ENCODE measurements around the gene DMWD.

Gene DMWD

GRCh38 chr19:45784096-45784495 lies 8.5 kb downstream of the DMWD start:
- no peak for DNase-seq (ENCODE audit: low read depth in 1 of 2, low spot score in 1 of 2)
- peaks cover 83% of the 10 kb centered on the region for H3K27me3 ChIP-seq (ENCODE audit: insufficient read depth, poor library complexity, severe bottlenecking)
- no peak overlapping the region for H3K4me3 ChIP-seq (replicated peaks; ENCODE audit: insufficient read depth, low read length)
- TF ChIP-seq CTCF (IDR thresholded peaks at IDR 0.05; ENCODE audit: insufficient read depth, low read length) = no peak
- TF ChIP-seq GABPA (IDR thresholded peaks at IDR 0.05; ENCODE audit: low read depth) = no peak
- TF ChIP-seq SPI1 (IDR thresholded peaks at IDR 0.05; ENCODE audit: borderline replicate concordance, low read depth) = no peak
- TF ChIP-seq REST (IDR thresholded peaks at IDR 0.05; ENCODE audit: insufficient replicate concordance, low read depth) = no peak
- no peak for TF ChIP-seq POLR2AphosphoS5 (IDR thresholded peaks at IDR 0.05; ENCODE audit: low read depth)
- H3K27ac ChIP-seq (replicated peaks) = no peak overlapping the region

GRCh38 chr19:45782820-45783785 lies 9.5 kb downstream of the DMWD start:
- Histone ChIP-seq H3K27me3 (ENCODE audit: insufficient read depth, poor library complexity, severe bottlenecking) (peaks cover 78% of the 10 kb centered on the region), H3K27ac (replicated peaks) (no peak overlapping the region), H3K4me3 (replicated peaks; ENCODE audit: insufficient read depth, low read length) (no peak overlapping the region)
- TF ChIP-seq SPI1 (IDR thresholded peaks at IDR 0.05; ENCODE audit: borderline replicate concordance, low read depth) = no peak
- TF ChIP-seq REST (IDR thresholded peaks at IDR 0.05; ENCODE audit: insufficient replicate concordance, low read depth) = no peak
- TF ChIP-seq CTCF (IDR thresholded peaks at IDR 0.05; ENCODE audit: insufficient read depth, low read length) = no peak
- no peak for TF ChIP-seq GABPA (IDR thresholded peaks at IDR 0.05; ENCODE audit: low read depth)
- TF ChIP-seq POLR2AphosphoS5 (IDR thresholded peaks at IDR 0.05; ENCODE audit: low read depth) = no peak
- DNase-seq (ENCODE audit: low read depth in 1 of 2, low spot score in 1 of 2) = no peak

GRCh38 chr19:45782162-45782691 lies 10.4 kb downstream of the DMWD start, which contains the start of gene DMPK:
DMPK (minus strand) TSS chr19:45782490; CDS start chr19:45782352, 138 bp downstream.
- TF ChIP-seq GABPA (IDR thresholded peaks at IDR 0.05; ENCODE audit: low read depth) (no peak), SPI1 (IDR thresholded peaks at IDR 0.05; ENCODE audit: borderline replicate concordance, low read depth) (no peak), CTCF (IDR thresholded peaks at IDR 0.05; ENCODE audit: insufficient read depth, low read length) (no peak), POLR2AphosphoS5 (IDR thresholded peaks at IDR 0.05; ENCODE audit: low read depth) (no peak), REST (IDR thresholded peaks at IDR 0.05; ENCODE audit: insufficient replicate concordance, low read depth) (no peak)
- no peak within 1 kb of the TSS for H3K4me3 ChIP-seq (replicated peaks; ENCODE audit: insufficient read depth, low read length)
- DNase-seq (ENCODE audit: low read depth in 1 of 2, low spot score in 1 of 2) = no peak
- peaks cover 74% of the 10 kb centered on the region for H3K27me3 ChIP-seq (ENCODE audit: insufficient read depth, poor library complexity, severe bottlenecking)
- H3K27ac ChIP-seq (replicated peaks) = no peak within 1 kb of the TSS
